Neural crest cell (in vitro differentiated cells): ENCODE data around the gene RPRD1B. TPM values are rescaled to one million over a fixed set of nuclear protein-coding genes. Genes with fewer than 3 reads are reported as not detected.

Source experiments
- DNase-seq: peaks from one replicate; pipeline ENCODE4 v3.0.0; 2021; ENCODE audit warnings: low read depth, mixed read lengths, low spot score
- H3K27ac Mint-ChIP-seq: one replicate; pipeline ENCODE4 v1.8.0; 2021; ENCODE audit warnings: mild to moderate bottlenecking, mixed read lengths; ENCODE audit not compliant: unreplicated experiment
- H3K27me3 Mint-ChIP-seq: 2 replicates; pipeline ENCODE4 v1.8.0; 2021; ENCODE audit warnings: low read depth, mild to moderate bottlenecking, mixed read lengths
- H3K36me3 Mint-ChIP-seq: 2 replicates; pipeline ENCODE4 v1.8.0; 2021; ENCODE audit warnings: low read depth, mild to moderate bottlenecking, mixed read lengths
- H3K4me1 Mint-ChIP-seq: 2 replicates; pipeline ENCODE4 v1.8.0; 2021; ENCODE audit warnings: mixed read lengths
- H3K4me3 Mint-ChIP-seq: one replicate; pipeline ENCODE4 v1.8.0; 2021; ENCODE audit warnings: mild to moderate bottlenecking, mixed read lengths
- H3K9me3 Mint-ChIP-seq: 2 replicates; pipeline ENCODE4 v1.8.0; 2021; ENCODE audit warnings: mixed read lengths
- total RNA-seq: library from RNA; stranded (reverse); gene quantifications from 2 replicates; pipeline ENCODE4 v1.2.1, GENCODE V29; 2021
- TF ChIP-seq, protein P1 (sequence below): fragments of 200-600 bp; sonication (generic); conservative IDR thresholded peaks from 2 replicates; pipeline ENCODE4 v1.5.0; 2021; ENCODE audit warnings: antibody characterized with exemption, mild to moderate bottlenecking

The RPRD1B gene
- total RNA-seq, 1 donor from 2014 or later = 41.1 TPM

DNA sequence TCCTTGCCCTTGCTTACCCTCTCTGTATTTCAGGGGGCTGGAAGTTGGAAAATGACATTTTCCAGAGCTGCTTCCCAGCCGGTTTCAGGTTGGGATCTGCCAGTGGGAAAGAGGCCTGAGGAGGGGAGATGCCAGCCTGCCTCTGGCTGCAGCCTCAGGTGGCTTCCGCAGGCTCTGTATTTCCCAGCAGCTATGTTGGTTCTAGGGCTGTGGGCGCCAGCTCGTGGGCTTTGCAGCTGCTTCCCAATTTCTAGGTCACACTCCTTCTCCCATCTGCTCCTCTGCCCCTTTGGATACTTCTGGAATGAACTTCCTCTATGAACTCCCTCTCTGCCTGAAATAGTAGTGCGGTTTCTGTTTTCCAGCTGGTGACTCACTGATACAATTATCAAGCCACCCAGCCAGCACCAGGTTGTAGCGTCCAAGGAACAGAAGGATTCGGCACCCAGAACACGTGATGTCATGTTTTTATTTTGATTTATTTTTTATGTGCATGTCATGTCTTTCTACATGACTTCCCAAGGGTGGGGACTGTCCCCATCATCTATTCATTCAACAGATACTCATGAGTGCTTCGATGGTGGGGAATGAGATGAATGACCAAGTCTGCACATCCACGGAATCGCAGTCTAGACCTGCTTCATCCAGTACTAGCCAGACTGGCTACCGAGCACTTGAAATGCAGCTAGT lies 93.5 kb downstream of the RPRD1B start:
- Mint-ChIP-seq H3K27ac (no peak overlapping the region), H3K9me3 (no peaks in the 10 kb centered on the region), H3K4me3 (no peak overlapping the region), H3K27me3 (no peaks in the 10 kb centered on the region), H3K4me1 (peaks cover 23% of the 10 kb centered on the region), H3K36me3 (no peaks in the 10 kb centered on the region)
- TF ChIP-seq, protein P1, sequence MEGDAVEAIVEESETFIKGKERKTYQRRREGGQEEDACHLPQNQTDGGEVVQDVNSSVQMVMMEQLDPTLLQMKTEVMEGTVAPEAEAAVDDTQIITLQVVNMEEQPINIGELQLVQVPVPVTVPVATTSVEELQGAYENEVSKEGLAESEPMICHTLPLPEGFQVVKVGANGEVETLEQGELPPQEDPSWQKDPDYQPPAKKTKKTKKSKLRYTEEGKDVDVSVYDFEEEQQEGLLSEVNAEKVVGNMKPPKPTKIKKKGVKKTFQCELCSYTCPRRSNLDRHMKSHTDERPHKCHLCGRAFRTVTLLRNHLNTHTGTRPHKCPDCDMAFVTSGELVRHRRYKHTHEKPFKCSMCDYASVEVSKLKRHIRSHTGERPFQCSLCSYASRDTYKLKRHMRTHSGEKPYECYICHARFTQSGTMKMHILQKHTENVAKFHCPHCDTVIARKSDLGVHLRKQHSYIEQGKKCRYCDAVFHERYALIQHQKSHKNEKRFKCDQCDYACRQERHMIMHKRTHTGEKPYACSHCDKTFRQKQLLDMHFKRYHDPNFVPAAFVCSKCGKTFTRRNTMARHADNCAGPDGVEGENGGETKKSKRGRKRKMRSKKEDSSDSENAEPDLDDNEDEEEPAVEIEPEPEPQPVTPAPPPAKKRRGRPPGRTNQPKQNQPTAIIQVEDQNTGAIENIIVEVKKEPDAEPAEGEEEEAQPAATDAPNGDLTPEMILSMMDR = no peak
- DNase-seq = no peak

DNA sequence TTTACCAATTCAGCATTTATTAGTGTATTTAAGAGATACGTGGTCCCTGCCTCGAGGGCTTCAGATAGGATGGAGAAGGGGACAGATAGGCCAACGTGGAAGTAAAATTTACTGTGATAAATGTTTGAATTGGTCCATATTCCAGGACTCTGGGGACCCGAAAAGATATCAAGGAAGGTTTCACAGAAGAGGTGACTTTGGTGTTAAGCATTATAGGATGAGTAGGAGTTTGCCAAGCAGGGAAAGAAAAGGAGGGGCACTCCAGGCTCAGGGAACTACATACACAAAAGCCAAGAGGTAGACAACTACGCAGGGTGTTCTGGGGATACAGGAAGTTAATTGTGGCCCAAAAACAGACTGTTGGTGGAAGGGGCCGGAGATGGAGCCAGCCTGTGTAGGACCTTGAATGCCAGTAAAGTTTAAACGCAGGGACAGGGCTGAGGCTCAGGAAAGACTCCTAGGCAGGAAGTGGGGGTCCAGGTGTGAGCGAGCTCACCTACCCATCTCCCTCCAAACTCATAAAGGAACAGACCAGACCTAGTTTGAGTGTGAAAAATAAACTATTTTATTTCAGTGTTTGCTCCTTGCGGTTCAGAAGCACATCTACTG lies 94.5 kb downstream of the RPRD1B start:
- Mint-ChIP-seq H3K36me3 (no peaks in the 10 kb centered on the region), H3K4me3 (no peak overlapping the region), H3K27ac (no peak overlapping the region), H3K9me3 (no peaks in the 10 kb centered on the region), H3K4me1 (peaks cover 20% of the 10 kb centered on the region), H3K27me3 (no peaks in the 10 kb centered on the region)
- TF ChIP-seq, protein P1 = no peak
- DNase-seq = no peak

DNA sequence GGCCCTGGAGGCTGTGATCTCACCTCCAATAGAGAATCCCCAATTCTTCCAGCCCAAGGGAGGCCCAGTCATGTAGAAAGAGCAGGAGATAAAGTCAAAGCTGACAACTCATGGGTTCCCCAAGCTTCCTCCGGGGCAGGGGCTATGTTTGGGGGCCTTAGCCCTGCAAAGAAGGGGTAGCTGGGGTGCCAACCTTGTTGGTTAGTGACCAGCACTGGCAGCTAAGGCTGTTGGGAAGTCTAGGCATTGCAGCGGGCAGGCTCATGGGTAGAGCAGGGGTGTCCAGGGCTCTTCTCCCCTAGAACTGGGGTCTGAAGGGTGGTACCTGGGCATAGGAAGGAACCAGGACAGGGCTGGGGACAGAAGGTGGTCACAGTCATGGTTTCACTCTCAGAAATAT lies 95.1 kb downstream of the RPRD1B start:
- Mint-ChIP-seq H3K4me3 (no peak overlapping the region), H3K9me3 (no peaks in the 10 kb centered on the region), H3K4me1 (peaks cover 17% of the 10 kb centered on the region), H3K36me3 (no peaks in the 10 kb centered on the region), H3K27ac (no peak overlapping the region), H3K27me3 (no peaks in the 10 kb centered on the region)
- TF ChIP-seq, protein P1 = no peak
- DNase-seq = no peak

DNA sequence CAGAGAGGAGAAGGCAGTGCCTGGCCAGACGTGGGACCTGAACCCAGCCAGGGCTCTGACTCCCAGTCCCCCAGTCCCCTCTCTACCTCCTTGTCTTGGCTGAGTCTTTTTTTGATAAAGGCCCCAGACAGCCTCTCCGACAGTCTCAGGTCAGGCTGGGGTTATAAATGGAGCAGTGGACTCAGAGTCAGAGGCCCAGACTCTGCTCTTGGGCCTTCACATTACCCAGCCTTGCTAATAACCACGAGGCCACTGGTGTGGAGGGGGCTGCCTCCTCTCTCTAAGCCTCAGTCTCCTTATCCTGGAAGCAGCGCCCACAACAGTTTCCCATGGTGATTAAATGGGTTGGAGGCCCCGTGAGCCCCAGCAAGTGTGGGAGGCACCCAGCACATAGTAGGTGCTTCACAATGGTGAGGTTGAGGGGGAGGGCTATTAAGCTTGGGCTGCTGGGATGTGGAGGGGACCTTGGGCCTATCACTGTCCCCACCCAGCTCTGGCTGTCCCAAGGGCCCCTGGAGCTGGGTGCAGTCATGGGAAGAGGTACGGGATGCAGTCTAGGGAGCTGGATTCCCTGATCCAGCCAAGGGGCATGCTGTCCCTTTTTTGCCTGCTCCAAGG lies 95.8 kb downstream of the RPRD1B start:
- no peak overlapping the region for H3K4me3 Mint-ChIP-seq
- no peaks in the 10 kb centered on the region for H3K27me3 Mint-ChIP-seq

DNA sequence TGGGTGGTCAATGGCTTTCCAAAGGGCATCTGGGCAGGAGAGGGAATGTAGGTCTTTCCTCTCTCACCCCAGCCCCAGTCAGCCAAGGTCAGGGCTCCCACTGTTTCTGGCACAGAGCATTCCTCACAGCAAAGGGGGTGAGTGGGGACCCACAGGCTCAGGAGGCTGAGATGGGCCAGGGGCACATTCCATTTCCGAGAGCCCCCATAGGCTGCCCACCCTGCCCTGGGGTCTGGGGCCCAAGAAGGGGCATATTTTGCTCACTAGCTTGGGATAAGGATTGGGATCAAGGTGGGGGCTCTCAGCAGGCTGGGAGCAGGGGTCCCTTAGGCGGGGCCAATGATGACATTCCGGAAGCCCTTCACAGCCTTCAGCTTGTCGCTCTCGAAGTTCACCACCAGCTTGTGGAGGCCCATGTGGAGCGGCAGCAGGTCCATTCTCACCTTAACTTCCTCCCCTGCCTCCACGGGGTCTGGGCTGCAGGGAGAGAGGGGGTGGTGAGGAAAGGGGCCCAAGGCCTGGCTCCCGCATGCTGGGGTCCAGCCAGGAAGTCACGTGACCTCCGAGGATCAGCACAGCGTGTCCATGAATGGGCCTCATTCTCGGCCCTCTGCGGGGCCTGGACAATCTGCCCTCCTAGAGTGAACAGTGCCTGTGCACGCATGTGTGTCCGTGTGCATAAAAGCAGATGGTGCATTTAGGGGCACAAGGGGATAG lies 96.5 kb downstream of the RPRD1B start:
- no peak overlapping the region for H3K27ac Mint-ChIP-seq
- H3K4me1 Mint-ChIP-seq = peaks cover 27% of the 10 kb centered on the region
- H3K9me3 Mint-ChIP-seq = no peaks in the 10 kb centered on the region
- no peak overlapping the region for H3K4me3 Mint-ChIP-seq
- TF ChIP-seq, protein P1 = no peak
- no peaks in the 10 kb centered on the region for H3K36me3 Mint-ChIP-seq
- DNase-seq = no peak
- H3K27me3 Mint-ChIP-seq = no peaks in the 10 kb centered on the region

More for the DNA sequence above, 95.8 kb downstream of the RPRD1B start:
- H3K27ac Mint-ChIP-seq = peak overlapping the region; percentile 43
- DNase-seq = no peak
- no peaks in the 10 kb centered on the region for H3K9me3 Mint-ChIP-seq
- no peaks in the 10 kb centered on the region for H3K36me3 Mint-ChIP-seq
- H3K4me1 Mint-ChIP-seq = peaks cover 24% of the 10 kb centered on the region
- TF ChIP-seq, protein P1 = no peak
